ENCODE measurements around the gene EML6.

EML6 gene

GRCh38 chr2:54876764-54877163, 153.3 kb downstream of the EML6 start:
- Mint-ChIP-seq H3K36me3 (ENCODE audit: low read depth) (no peaks in the 10 kb centered on the region), H3K9me3 (no peaks in the 10 kb centered on the region), H3K27ac (no peak overlapping the region), H3K27me3 (ENCODE audit: low read depth, poor library complexity) (no peaks in the 10 kb centered on the region), H3K4me1 (peaks cover 11% of the 10 kb centered on the region), H3K4me3 (no peak overlapping the region)
- no peak for DNase-seq
- no peak for TF ChIP-seq CTCF (IDR thresholded peaks at IDR 0.05)

GRCh38 chr2:54878182-54878581, 154.7 kb downstream of the EML6 start:
- Mint-ChIP-seq H3K36me3 (ENCODE audit: low read depth) (no peaks in the 10 kb centered on the region), H3K9me3 (no peaks in the 10 kb centered on the region), H3K4me1 (peaks cover 11% of the 10 kb centered on the region), H3K27me3 (ENCODE audit: low read depth, poor library complexity) (peaks cover 3% of the 10 kb centered on the region), H3K4me3 (no peak overlapping the region), H3K27ac (no peak overlapping the region)
- DNase-seq = no peak
- TF ChIP-seq CTCF (IDR thresholded peaks at IDR 0.05) = no peak

GRCh38 chr2:54879032-54879431, 155.6 kb downstream of the EML6 start:
- no peak overlapping the region for H3K27ac Mint-ChIP-seq

GRCh38 chr2:54879598-54880332, 156.3 kb downstream of the EML6 start:
- Mint-ChIP-seq H3K27me3 (ENCODE audit: low read depth, poor library complexity) (peaks cover 3% of the 10 kb centered on the region), H3K4me1 (peaks cover 11% of the 10 kb centered on the region), H3K9me3 (no peaks in the 10 kb centered on the region), H3K36me3 (ENCODE audit: low read depth) (no peaks in the 10 kb centered on the region), H3K27ac (peak overlapping the region; percentile 71), H3K4me3 (no peak overlapping the region)
- DNase-seq = no peak
- no peak for TF ChIP-seq CTCF (IDR thresholded peaks at IDR 0.05)

More at GRCh38 chr2:54879032-54879431, 155.6 kb downstream of the EML6 start:
- Mint-ChIP-seq H3K9me3 (no peaks in the 10 kb centered on the region), H3K36me3 (ENCODE audit: low read depth) (no peaks in the 10 kb centered on the region), H3K4me3 (no peak overlapping the region), H3K27me3 (ENCODE audit: low read depth, poor library complexity) (peaks cover 3% of the 10 kb centered on the region), H3K4me1 (peaks cover 11% of the 10 kb centered on the region)
- no peak for DNase-seq
- no peak for TF ChIP-seq CTCF (IDR thresholded peaks at IDR 0.05)

GRCh38 chr2:54880428-54880827, 157.0 kb downstream of the EML6 start:
- Mint-ChIP-seq H3K4me3 (no peak overlapping the region), H3K36me3 (ENCODE audit: low read depth) (no peaks in the 10 kb centered on the region)

More at GRCh38 chr2:54880428-54880827, 157.0 kb downstream of the EML6 start:
- Mint-ChIP-seq H3K27me3 (ENCODE audit: low read depth, poor library complexity) (peaks cover 3% of the 10 kb centered on the region), H3K9me3 (no peaks in the 10 kb centered on the region), H3K27ac (no peak overlapping the region), H3K4me1 (peaks cover 11% of the 10 kb centered on the region)
- no peak for TF ChIP-seq CTCF (IDR thresholded peaks at IDR 0.05)
- DNase-seq = no peak

Data from nephron progenitor cell (in vitro differentiated cells).